Mucosa of descending colon (tissue), 3 donors: ENCODE measurements around the gene LAMA5. TPM values are rescaled to one million over a fixed set of nuclear protein-coding genes. Genes with fewer than 3 reads are reported as not detected.

Experiments
- ATAC-seq: fragments of 200-7000 bp; cut with Tn5 transposase; one replicate; pipeline ENCODE4 v1.9.1; 2020; ENCODE audit warnings: mild to moderate bottlenecking, moderate library complexity
- DNase-seq, 3 donors: peaks; one replicate each; pipeline ENCODE4 v3.0.0-alpha.2; 2020
- H3K36me3 ChIP-seq: fragments of 200-600 bp; one replicate; pipeline ENCODE4 v1.8.0; 2021; ENCODE audit warnings: low read depth, mild to moderate bottlenecking
- H3K4me1 ChIP-seq: fragments of 200-600 bp; one replicate; pipeline ENCODE4 v1.8.0; 2021; ENCODE audit warnings: low read depth, mild to moderate bottlenecking
- H3K4me3 ChIP-seq: fragments of 200-600 bp; one replicate; pipeline ENCODE4 v1.8.0; 2021; ENCODE audit warnings: mild to moderate bottlenecking
- H3K9me3 ChIP-seq: fragments of 200-600 bp; one replicate; pipeline ENCODE4 v1.8.0; 2021; ENCODE audit warnings: mild to moderate bottlenecking
- intact Hi-C, 2 donors: fragments of 100-400 bp; cut with DNase I in 1 of 2; cut with micrococcal nuclease in 1 of 2; formaldehyde crosslinking; loops; one replicate each; pipeline versions ENCODE4 v1.11.0 to v1.11.1; 2022; cut with DNase I, micrococcal nuclease
- total RNA-seq, 3 donors: library from RNA; stranded (reverse); fragmentation: NEBNext Ultra II Directional in 2 of 3; extraction: Animal tissue kit (Norgen Biotek cat#: 25700) in 2 of 3; gene quantifications; one replicate each; pipeline versions ENCODE4 v1.2.1 to v1.2.4, GENCODE V29; 2021 to 2023
- TF ChIP-seq, protein P1 (sequence below): fragments of 200-600 bp; IDR thresholded peaks from one replicate; pipeline ENCODE4 v1.8.0; 2022; ENCODE audit warnings: antibody characterized with exemption, mild to moderate bottlenecking
- donor health status: DM: no; HTN: no; CAD: no; lungs with moderate emphysema.
- donor health status: DM: no; HTN: no; CAD: no.
- donor health status: DM: no; HTN: yes; CAD: no.

Gene LAMA5
- total RNA-seq, 3 donors from 2014 or later, result 21.8 to 335 (median 40.7) TPM

- TF ChIP-seq, protein P1, sequence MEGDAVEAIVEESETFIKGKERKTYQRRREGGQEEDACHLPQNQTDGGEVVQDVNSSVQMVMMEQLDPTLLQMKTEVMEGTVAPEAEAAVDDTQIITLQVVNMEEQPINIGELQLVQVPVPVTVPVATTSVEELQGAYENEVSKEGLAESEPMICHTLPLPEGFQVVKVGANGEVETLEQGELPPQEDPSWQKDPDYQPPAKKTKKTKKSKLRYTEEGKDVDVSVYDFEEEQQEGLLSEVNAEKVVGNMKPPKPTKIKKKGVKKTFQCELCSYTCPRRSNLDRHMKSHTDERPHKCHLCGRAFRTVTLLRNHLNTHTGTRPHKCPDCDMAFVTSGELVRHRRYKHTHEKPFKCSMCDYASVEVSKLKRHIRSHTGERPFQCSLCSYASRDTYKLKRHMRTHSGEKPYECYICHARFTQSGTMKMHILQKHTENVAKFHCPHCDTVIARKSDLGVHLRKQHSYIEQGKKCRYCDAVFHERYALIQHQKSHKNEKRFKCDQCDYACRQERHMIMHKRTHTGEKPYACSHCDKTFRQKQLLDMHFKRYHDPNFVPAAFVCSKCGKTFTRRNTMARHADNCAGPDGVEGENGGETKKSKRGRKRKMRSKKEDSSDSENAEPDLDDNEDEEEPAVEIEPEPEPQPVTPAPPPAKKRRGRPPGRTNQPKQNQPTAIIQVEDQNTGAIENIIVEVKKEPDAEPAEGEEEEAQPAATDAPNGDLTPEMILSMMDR, result no peak
- Histone ChIP-seq H3K36me3 (no peaks in the 10 kb centered on the region), H3K9me3 (no peaks in the 10 kb centered on the region), H3K4me3 (no peak overlapping the region), H3K4me1 (no peaks in the 10 kb centered on the region)
- intact Hi-C loops, result no loop called here
- DNase-seq (no peak), ATAC-seq (no peak)
Measured at GRCh38 chr20:62314711-62315302, 52.3 kb downstream of the LAMA5 start.

- Histone ChIP-seq H3K4me3 (no peak overlapping the region), H3K9me3 (no peaks in the 10 kb centered on the region), H3K4me1 (no peaks in the 10 kb centered on the region), H3K36me3 (no peaks in the 10 kb centered on the region)
- DNase-seq (no peak), ATAC-seq (no peak)
- TF ChIP-seq, protein P1, result no peak
- intact Hi-C loops, result no loop called here
Measured at GRCh38 chr20:62314339-62314638, 52.8 kb downstream of the LAMA5 start.

- TF ChIP-seq, protein P1, result no peak
- no peaks in the 10 kb centered on the region for H3K9me3 ChIP-seq
- intact Hi-C loops, result no loop called here
- no peak overlapping the region for H3K4me3 ChIP-seq
- no peaks in the 10 kb centered on the region for H3K36me3 ChIP-seq
- no peak for ATAC-seq
- no peak for DNase-seq
- no peaks in the 10 kb centered on the region for H3K4me1 ChIP-seq
Measured at GRCh38 chr20:62313460-62314338, 53.4 kb downstream of the LAMA5 start.

DNA sequence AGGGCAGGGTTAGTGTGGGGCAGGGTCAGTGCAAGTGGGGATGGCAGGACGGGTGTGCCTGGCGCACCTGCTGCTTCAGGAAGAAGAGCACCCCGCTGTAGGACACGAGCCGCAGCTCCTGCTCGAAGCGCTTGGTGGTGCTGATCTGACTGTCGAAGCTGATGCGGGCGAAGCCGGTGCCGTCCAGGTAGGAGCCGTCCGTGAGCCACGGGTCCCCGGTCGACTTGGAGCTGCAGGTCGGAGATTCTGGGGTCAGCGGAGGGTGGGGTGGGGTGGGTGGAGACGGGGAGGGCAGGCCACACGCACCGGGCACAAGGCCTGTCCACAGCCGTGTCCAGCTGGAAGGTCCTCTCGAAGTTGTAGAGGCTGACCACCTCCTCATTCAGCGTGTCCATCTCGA, 54.1 kb downstream of the LAMA5 start:
- ATAC-seq (no peak), DNase-seq (no peak)
- Histone ChIP-seq H3K4me1 (no peaks in the 10 kb centered on the region), H3K4me3 (no peak overlapping the region), H3K36me3 (peaks cover 4% of the 10 kb centered on the region), H3K9me3 (no peaks in the 10 kb centered on the region)
- TF ChIP-seq, protein P1, result no peak
- intact Hi-C loops, result no loop called here

DNA sequence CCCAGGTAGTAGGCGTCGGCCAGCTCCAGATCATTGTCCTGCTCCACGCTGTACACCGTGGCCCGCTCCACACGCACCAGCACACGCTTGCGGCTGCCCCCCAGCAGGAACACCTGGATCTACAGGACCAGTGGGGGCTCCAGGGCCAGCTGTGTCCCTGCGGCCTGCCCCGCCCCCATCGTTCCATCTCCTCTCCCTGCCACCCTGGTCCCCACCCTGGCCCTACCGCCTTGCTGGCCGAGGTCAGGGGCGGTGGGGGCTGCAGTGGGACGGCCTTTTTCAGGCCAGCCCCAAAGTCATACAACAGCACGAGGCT, 54.5 kb downstream of the LAMA5 start:
- no peak overlapping the region for H3K4me3 ChIP-seq
- H3K36me3 ChIP-seq, result peaks cover 7% of the 10 kb centered on the region
- no peaks in the 10 kb centered on the region for H3K4me1 ChIP-seq
- intact Hi-C loops, result no loop called here
- DNase-seq (no peak), ATAC-seq (no peak)
- TF ChIP-seq, protein P1, result no peak
- H3K9me3 ChIP-seq, result no peaks in the 10 kb centered on the region
